ENCODE results near the gene EPB41L4B.

Gene EPB41L4B

GRCh38 chr9:109166771-109167601 lies 153.9 kb downstream of the EPB41L4B start, which contains the start of gene FRRS1L:
Gene FRRS1L (minus strand): TSS chr9:109167249. CDS start chr9:109167138, 111 bp downstream.
- no peak for DNase-seq (ENCODE audit: low spot score)
- TF ChIP-seq, protein P1, sequence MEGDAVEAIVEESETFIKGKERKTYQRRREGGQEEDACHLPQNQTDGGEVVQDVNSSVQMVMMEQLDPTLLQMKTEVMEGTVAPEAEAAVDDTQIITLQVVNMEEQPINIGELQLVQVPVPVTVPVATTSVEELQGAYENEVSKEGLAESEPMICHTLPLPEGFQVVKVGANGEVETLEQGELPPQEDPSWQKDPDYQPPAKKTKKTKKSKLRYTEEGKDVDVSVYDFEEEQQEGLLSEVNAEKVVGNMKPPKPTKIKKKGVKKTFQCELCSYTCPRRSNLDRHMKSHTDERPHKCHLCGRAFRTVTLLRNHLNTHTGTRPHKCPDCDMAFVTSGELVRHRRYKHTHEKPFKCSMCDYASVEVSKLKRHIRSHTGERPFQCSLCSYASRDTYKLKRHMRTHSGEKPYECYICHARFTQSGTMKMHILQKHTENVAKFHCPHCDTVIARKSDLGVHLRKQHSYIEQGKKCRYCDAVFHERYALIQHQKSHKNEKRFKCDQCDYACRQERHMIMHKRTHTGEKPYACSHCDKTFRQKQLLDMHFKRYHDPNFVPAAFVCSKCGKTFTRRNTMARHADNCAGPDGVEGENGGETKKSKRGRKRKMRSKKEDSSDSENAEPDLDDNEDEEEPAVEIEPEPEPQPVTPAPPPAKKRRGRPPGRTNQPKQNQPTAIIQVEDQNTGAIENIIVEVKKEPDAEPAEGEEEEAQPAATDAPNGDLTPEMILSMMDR (IDR thresholded peaks at IDR 0.05; ENCODE audit: borderline replicate concordance, control extremely low read depth, extremely low read depth, insufficient read depth, missing control alignments) = no peak
- in situ Hi-C loops (cut with MboI; ENCODE audit: low sequenced_read_pairs, unreplicated experiment) = no loop called here

DNA sequence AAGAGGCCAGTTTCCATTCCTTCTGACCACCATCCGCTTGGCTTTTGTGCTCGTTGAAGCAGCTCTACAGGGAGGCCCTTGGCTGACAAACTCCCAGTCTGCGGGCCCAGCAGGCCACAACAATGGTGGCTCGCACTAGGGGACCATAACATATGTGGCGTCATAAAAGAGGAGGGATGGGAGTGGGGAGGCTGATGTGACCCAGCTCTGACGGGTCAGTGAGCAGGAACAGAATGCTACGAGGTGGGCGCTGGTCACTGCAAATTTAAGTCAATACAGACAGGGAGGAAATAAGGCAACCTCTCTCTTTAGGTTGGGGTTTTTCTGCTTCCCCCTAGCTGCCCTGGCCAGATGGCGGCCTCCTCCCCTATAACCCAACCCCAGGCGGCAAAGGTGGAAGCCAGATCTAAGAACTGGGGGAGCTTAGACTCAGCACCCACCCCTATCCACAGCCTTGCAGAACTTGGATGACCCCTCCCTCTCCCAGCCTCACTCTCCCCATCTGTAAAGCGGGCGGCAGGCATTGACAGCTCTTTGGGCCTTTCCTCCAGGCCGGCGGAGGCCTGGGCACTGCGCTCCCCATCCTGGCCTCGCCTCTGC lies 154.6 kb downstream of the EPB41L4B start:
- TF ChIP-seq, protein P1 (IDR thresholded peaks at IDR 0.05; ENCODE audit: borderline replicate concordance, control extremely low read depth, extremely low read depth, insufficient read depth, missing control alignments) = no peak
- no peak for DNase-seq (ENCODE audit: low spot score)
- in situ Hi-C loops (cut with MboI; ENCODE audit: low sequenced_read_pairs, unreplicated experiment) = no loop called here

DNA sequence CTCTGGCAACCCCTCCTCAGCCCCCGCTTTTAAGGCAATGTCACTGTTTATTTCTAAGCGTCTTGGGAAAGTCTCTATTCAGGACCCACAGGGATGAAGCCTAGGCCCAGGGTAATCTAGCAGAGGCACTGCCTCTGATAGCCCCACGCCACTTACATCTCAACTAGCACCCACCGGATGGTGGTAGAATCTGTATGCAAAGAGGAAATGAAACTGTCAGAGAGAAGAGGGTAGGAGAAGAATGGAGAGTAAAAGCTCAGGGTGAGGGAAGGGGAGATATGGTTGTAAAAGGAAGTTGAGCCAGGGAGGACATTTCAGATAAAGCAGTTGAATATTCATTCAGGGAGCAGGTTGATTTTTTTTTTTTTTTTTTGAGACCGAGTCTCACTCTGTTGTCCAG lies 156.8 kb downstream of the EPB41L4B start:
- TF ChIP-seq, protein P1 (IDR thresholded peaks at IDR 0.05; ENCODE audit: borderline replicate concordance, control extremely low read depth, extremely low read depth, insufficient read depth, missing control alignments) = no peak
- in situ Hi-C loops (cut with MboI; ENCODE audit: low sequenced_read_pairs, unreplicated experiment) = no loop called here
- no peak for DNase-seq (ENCODE audit: low spot score)

- TF ChIP-seq, protein P1 (IDR thresholded peaks at IDR 0.05; ENCODE audit: borderline replicate concordance, control extremely low read depth, extremely low read depth, insufficient read depth, missing control alignments) = no peak
- in situ Hi-C loops (cut with MboI; ENCODE audit: low sequenced_read_pairs, unreplicated experiment) = no loop called here
These were observed 157.7 kb downstream of the EPB41L4B start for GRCh38 chr9:109163194-109163593.

DNA sequence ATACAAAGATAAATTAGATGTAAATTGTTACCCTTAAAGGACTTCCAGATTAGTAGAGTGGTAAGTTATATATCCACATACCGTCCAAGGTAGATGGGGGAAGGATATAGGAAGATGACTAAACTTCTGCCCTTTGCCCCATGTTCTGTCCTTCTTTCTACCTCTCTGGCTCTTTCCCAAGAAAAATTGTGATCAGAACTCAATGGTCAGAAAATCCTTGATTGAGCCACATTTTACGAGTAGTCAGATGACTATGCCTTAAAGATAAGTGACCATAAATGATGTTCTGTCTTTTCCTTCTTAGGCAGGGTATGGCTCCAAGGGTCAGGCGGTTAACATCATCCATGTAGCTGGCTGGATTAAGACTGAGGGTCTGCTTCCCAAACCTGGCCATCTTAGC lies 158.2 kb downstream of the EPB41L4B start:
- in situ Hi-C loops (cut with MboI; ENCODE audit: low sequenced_read_pairs, unreplicated experiment) = no loop called here
- no peak for DNase-seq (ENCODE audit: low spot score)
- TF ChIP-seq, protein P1 (IDR thresholded peaks at IDR 0.05; ENCODE audit: borderline replicate concordance, control extremely low read depth, extremely low read depth, insufficient read depth, missing control alignments) = no peak

More at GRCh38 chr9:109163194-109163593, 157.7 kb downstream of the EPB41L4B start:
- DNase-seq (ENCODE audit: low spot score) = no peak

DNA sequence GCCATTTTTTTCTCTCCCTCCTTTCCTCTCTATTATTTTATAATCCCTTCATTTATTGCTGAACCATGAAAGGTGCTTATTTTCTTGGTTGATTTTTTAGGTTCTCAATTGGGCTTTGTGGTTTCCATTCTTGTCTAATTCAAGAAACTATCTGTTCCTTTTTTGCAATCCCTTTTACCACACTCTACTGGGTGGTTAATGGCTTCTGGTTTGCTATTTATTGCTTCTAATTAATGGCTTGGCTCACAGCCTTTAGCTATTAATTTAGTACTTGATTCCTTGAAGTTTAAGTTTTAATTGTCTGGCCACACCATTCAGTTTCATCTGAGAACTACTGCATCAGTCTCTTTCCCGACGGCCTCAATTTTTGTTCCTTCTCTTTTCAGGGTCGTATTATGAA lies 159.4 kb downstream of the EPB41L4B start:
- in situ Hi-C loops (cut with MboI; ENCODE audit: low sequenced_read_pairs, unreplicated experiment) = no loop called here
- TF ChIP-seq, protein P1 (IDR thresholded peaks at IDR 0.05; ENCODE audit: borderline replicate concordance, control extremely low read depth, extremely low read depth, insufficient read depth, missing control alignments) = no peak
- DNase-seq (ENCODE audit: low spot score) = no peak
